OCI-LY1 (cell line): ENCODE results near the gene TRIM6.
A peak's percentile ranks its signal among the peaks of the same experiment; 100 is the strongest.

Experiments
- H2AFZ ChIP-seq: fragments of 200-600 bp; sonication (generic), shearing (Covaris generic); 2 replicates; pipeline ENCODE4 v1.6.0; 2014; ENCODE audit warnings: antibody characterized with exemption, mild to moderate bottlenecking, low read length
- H3F3A ChIP-seq: fragments of 200-600 bp; sonication (generic), shearing (Covaris generic); 2 replicates; pipeline ENCODE4 v1.6.0; 2014; ENCODE audit warnings: mild to moderate bottlenecking, antibody characterized with exemption, low read length, moderate library complexity; ENCODE audit not compliant: insufficient read depth
- H3K27ac ChIP-seq: fragments of 200-600 bp; sonication (generic); 2 replicates; pipeline ENCODE4 v1.5.1; 2014; ENCODE audit warnings: low read length, mixed run types, mild to moderate bottlenecking, low read depth; ENCODE audit not compliant: poor library complexity, severe bottlenecking
- H3K27me3 ChIP-seq: fragments of 200-600 bp; sonication (generic); 2 replicates; pipeline ENCODE4 v1.6.0; 2014; ENCODE audit warnings: antibody characterized with exemption, mild to moderate bottlenecking, low read length, moderate library complexity; ENCODE audit not compliant: insufficient read depth
- H3K36me3 ChIP-seq: fragments of 200-600 bp; sonication (generic); 2 replicates; pipeline ENCODE4 v1.6.1; 2014; ENCODE audit warnings: mild to moderate bottlenecking, antibody characterized with exemption, low read length, moderate library complexity, mixed read lengths; ENCODE audit not compliant: insufficient read depth
- H3K4me1 ChIP-seq: fragments of 200-600 bp; sonication (generic); 2 replicates; pipeline ENCODE4 v1.5.1; 2014; ENCODE audit warnings: mild to moderate bottlenecking, low read length, moderate library complexity; ENCODE audit not compliant: insufficient read depth, severe bottlenecking
- H3K4me2 ChIP-seq: fragments of 200-600 bp; sonication (generic), shearing (Covaris generic); 2 replicates; pipeline ENCODE4 v1.6.1; 2014; ENCODE audit warnings: low read length
- H3K4me3 ChIP-seq: fragments of 200-600 bp; sonication (generic); 2 replicates; pipeline ENCODE4 v1.5.1; 2014; ENCODE audit warnings: low read length, low read depth, mild to moderate bottlenecking, mixed read lengths; ENCODE audit not compliant: poor library complexity, severe bottlenecking
- H3K79me2 ChIP-seq: fragments of 200-600 bp; shearing (Covaris generic); 2 replicates; pipeline ENCODE4 v1.6.1; 2016; ENCODE audit warnings: mixed run types, low read length, mixed read lengths; ENCODE audit not compliant: insufficient read depth
- H3K9ac ChIP-seq: fragments of 200-600 bp; sonication (generic), shearing (Covaris generic); 2 replicates; pipeline ENCODE4 v1.6.1; 2014; ENCODE audit warnings: mild to moderate bottlenecking, low read length, mixed read lengths
- H3K9me2 ChIP-seq: fragments of 200-600 bp; sonication (generic), shearing (Covaris generic); 2 replicates; pipeline ENCODE4 v1.6.1; 2014; ENCODE audit warnings: low read depth, mild to moderate bottlenecking, low read length, mixed read lengths
- H3K9me3 ChIP-seq: fragments of 200-600 bp; shearing (Covaris generic); 2 replicates; pipeline ENCODE4 v1.6.1; 2014; ENCODE audit warnings: low read length, mixed read lengths
- H4K20me1 ChIP-seq: fragments of 200-600 bp; sonication (generic), shearing (Covaris generic); 2 replicates; pipeline ENCODE4 v1.6.0; 2016; ENCODE audit warnings: mild to moderate bottlenecking, low read length; ENCODE audit not compliant: insufficient read depth
- EZH2 ChIP-seq: fragments of 200-600 bp; sonication (generic), shearing (Covaris generic); IDR thresholded peaks from 2 replicates; pipeline ENCODE4 v1.8.0; 2017; ENCODE audit warnings: borderline replicate concordance, mixed run types, mild to moderate bottlenecking, antibody characterized with exemption, low read length, moderate library complexity, mixed read lengths
- TF ChIP-seq, protein P1 (sequence below): fragments of 200-600 bp; sonication (generic), shearing (Covaris generic); IDR thresholded peaks from 2 replicates; pipeline ENCODE4 v1.5.1; 2017; ENCODE audit warnings: mild to moderate bottlenecking, antibody characterized with exemption, low read length, moderate library complexity, mixed read lengths

Gene TRIM6

GRCh38 chr11:5611627-5612026 is 15.2 kb downstream of the TRIM6 start:
- Histone ChIP-seq H3K9me3 (no peaks in the 10 kb centered on the region), H3F3A (no peaks in the 10 kb centered on the region), H3K27ac (no peak overlapping the region), H4K20me1 (no peaks in the 10 kb centered on the region), H3K27me3 (no peaks in the 10 kb centered on the region), H2AFZ (no peak overlapping the region), H3K4me2 (peak overlapping the region; percentile 55), H3K9ac (no peak overlapping the region), H3K36me3 (no peaks in the 10 kb centered on the region), H3K9me2 (no peaks in the 10 kb centered on the region), H3K4me3 (peak overlapping the region; percentile 25), H3K79me2 (no peaks in the 10 kb centered on the region), H3K4me1 (no peaks in the 10 kb centered on the region)
- TF ChIP-seq, protein P1, sequence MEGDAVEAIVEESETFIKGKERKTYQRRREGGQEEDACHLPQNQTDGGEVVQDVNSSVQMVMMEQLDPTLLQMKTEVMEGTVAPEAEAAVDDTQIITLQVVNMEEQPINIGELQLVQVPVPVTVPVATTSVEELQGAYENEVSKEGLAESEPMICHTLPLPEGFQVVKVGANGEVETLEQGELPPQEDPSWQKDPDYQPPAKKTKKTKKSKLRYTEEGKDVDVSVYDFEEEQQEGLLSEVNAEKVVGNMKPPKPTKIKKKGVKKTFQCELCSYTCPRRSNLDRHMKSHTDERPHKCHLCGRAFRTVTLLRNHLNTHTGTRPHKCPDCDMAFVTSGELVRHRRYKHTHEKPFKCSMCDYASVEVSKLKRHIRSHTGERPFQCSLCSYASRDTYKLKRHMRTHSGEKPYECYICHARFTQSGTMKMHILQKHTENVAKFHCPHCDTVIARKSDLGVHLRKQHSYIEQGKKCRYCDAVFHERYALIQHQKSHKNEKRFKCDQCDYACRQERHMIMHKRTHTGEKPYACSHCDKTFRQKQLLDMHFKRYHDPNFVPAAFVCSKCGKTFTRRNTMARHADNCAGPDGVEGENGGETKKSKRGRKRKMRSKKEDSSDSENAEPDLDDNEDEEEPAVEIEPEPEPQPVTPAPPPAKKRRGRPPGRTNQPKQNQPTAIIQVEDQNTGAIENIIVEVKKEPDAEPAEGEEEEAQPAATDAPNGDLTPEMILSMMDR, result peak; percentile 71
- no peak for TF ChIP-seq EZH2

- Histone ChIP-seq H2AFZ (no peak overlapping the region), H3K4me2 (no peak overlapping the region), H3K27ac (no peak overlapping the region), H3K36me3 (no peaks in the 10 kb centered on the region), H3K9me3 (no peaks in the 10 kb centered on the region), H3K79me2 (no peaks in the 10 kb centered on the region), H3F3A (no peaks in the 10 kb centered on the region), H3K9ac (no peak overlapping the region), H3K9me2 (no peaks in the 10 kb centered on the region), H3K27me3 (no peaks in the 10 kb centered on the region), H4K20me1 (no peaks in the 10 kb centered on the region), H3K4me3 (no peak overlapping the region), H3K4me1 (peaks cover 3% of the 10 kb centered on the region)
- TF ChIP-seq EZH2, result no peak
- TF ChIP-seq, protein P1, result no peak
These were observed 22.4 kb downstream of the TRIM6 start for GRCh38 chr11:5618807-5619206.

DNA sequence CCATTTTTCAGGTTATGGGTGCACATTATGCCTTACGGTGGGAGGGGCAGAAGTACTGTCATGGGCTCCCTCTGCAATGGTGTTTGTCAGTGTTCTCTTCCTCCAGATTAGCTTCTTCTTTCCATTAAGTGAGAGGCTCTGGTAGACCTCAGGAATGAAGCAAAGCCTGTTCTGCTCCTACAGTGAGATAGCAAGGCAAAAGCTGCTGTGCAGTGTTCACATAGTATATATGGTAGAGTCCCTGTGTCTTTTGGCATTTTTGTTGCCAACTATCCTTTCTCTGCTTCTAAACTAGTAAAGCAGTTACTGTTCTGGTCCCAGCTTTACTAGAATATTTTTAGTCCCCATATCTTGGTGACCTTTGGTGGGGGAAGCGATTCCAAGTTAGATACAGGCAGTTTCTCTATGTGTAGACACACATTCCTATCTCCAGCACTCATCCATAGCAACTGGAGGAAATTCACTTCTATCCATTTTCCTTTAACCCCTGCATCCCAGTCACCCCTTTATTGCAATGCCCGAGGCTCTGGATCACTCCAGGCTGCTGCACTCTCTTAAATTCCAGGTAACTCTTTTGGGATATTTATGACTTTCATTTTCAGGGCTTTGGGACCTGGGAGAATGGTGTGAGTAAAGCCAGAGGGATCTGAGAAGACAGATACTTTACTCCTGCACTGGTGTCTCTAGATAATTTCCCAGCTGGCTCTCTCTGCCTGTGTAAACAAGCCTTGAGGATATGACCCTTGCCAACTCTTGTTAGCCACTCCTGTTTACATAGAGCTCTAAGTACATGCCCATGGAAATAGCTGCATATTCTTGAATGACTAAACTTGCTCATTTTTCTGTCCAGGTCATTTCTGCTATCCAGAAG is 24.4 kb downstream of the TRIM6 start:
- TF ChIP-seq EZH2, result no peak
- TF ChIP-seq, protein P1, result no peak
- no peaks in the 10 kb centered on the region for H3K9me2 ChIP-seq
- no peaks in the 10 kb centered on the region for H3K27me3 ChIP-seq

More for the DNA sequence above, 24.4 kb downstream of the TRIM6 start:
- H2AFZ ChIP-seq, result no peak overlapping the region
- H3K4me2 ChIP-seq, result no peak overlapping the region
- no peak overlapping the region for H3K4me3 ChIP-seq
- H3K9me3 ChIP-seq, result no peaks in the 10 kb centered on the region
- H3K4me1 ChIP-seq, result peaks cover 18% of the 10 kb centered on the region
- no peaks in the 10 kb centered on the region for H3K36me3 ChIP-seq
- no peaks in the 10 kb centered on the region for H4K20me1 ChIP-seq
- H3F3A ChIP-seq, result no peaks in the 10 kb centered on the region
- H3K9ac ChIP-seq, result no peak overlapping the region
- H3K79me2 ChIP-seq, result no peaks in the 10 kb centered on the region
- H3K27ac ChIP-seq, result no peak overlapping the region
